Upper lobe of right lung (tissue), 1 donor: ENCODE measurements around the gene TESK1. TPM values are rescaled to one million over a fixed set of nuclear protein-coding genes. Genes with fewer than 3 reads are reported as not detected.
A peak's percentile ranks its signal among the peaks of the same experiment; 100 is the strongest.

Source experiments
- ATAC-seq: fragments of 200-7000 bp; cut with Tn5 transposase; one replicate; pipeline ENCODE4 v1.9.1; 2020; ENCODE audit warnings: mild to moderate bottlenecking, moderate library complexity
- DNase-seq: peaks from one replicate; pipeline ENCODE4 v3.0.0-alpha.2; 2020
- H3K27ac ChIP-seq: fragments of 200-600 bp; one replicate; pipeline ENCODE4 v1.8.0; 2022
- H3K27me3 ChIP-seq: fragments of 200-600 bp; one replicate; pipeline ENCODE4 v1.8.0; 2022; ENCODE audit warnings: mild to moderate bottlenecking
- H3K36me3 ChIP-seq: fragments of 200-600 bp; one replicate; pipeline ENCODE4 v1.8.0; 2022
- H3K4me1 ChIP-seq: fragments of 200-600 bp; one replicate; pipeline ENCODE4 v1.8.0; 2022
- H3K4me3 ChIP-seq: fragments of 200-600 bp; one replicate; pipeline ENCODE4 v1.8.0; 2022; ENCODE audit warnings: mild to moderate bottlenecking
- H3K9me3 ChIP-seq: fragments of 200-600 bp; one replicate; pipeline ENCODE4 v1.8.0; 2022
- CTCF ChIP-seq: fragments of 200-600 bp; IDR thresholded peaks from one replicate; pipeline ENCODE4 v1.8.0; 2022; ENCODE audit warnings: antibody characterized with exemption
- intact Hi-C: fragments of 100-400 bp; cut with DNase I; formaldehyde crosslinking; loops from one replicate; pipeline ENCODE4 v1.11.0; 2022
- total RNA-seq: library from RNA; stranded (reverse); fragmentation: NEBNext Ultra II Directional; extraction: Animal tissue kit (Norgen Biotek cat#: 25700); gene quantifications from one replicate; pipeline ENCODE4 v1.2.1, GENCODE V29; 2021
- donor health status: DM: no; HTN: yes; CAD: no; lungs with severe emphysema.

Gene TESK1
- total RNA-seq, 1 donor from 2014 or later, result 43.9 TPM

GRCh38 chr9:35559792-35560530 lies 45.1 kb upstream of the TESK1 start:
- Histone ChIP-seq H3K27ac (no peak overlapping the region), H3K4me3 (no peak overlapping the region), H3K27me3 (no peaks in the 10 kb centered on the region), H3K9me3 (no peaks in the 10 kb centered on the region), H3K4me1 (peaks cover 4% of the 10 kb centered on the region), H3K36me3 (peaks cover 59% of the 10 kb centered on the region)
- no peak for TF ChIP-seq CTCF
- no peak for DNase-seq
- no peak for ATAC-seq
- intact Hi-C loops, result no loop called here

GRCh38 chr9:35560625-35561337 lies 44.3 kb upstream of the TESK1 start:
- H3K4me3 ChIP-seq, result no peak overlapping the region
- ATAC-seq (no peak), DNase-seq (no peak)
- intact Hi-C loops, result no loop called here
- H3K36me3 ChIP-seq, result peaks cover 51% of the 10 kb centered on the region
- no peak for TF ChIP-seq CTCF
- peaks cover 4% of the 10 kb centered on the region for H3K4me1 ChIP-seq
- no peaks in the 10 kb centered on the region for H3K27me3 ChIP-seq
- no peak overlapping the region for H3K27ac ChIP-seq
- H3K9me3 ChIP-seq, result no peaks in the 10 kb centered on the region

GRCh38 chr9:35561468-35562261 lies 43.4 kb upstream of the TESK1 start:
- no peaks in the 10 kb centered on the region for H3K27me3 ChIP-seq
- DNase-seq (no peak), ATAC-seq (no peak)
- intact Hi-C loops, result no loop called here
- H3K9me3 ChIP-seq, result no peaks in the 10 kb centered on the region
- peaks cover 42% of the 10 kb centered on the region for H3K36me3 ChIP-seq
- no peak overlapping the region for H3K4me3 ChIP-seq
- H3K27ac ChIP-seq, result no peak overlapping the region
- H3K4me1 ChIP-seq, result peaks cover 4% of the 10 kb centered on the region
- TF ChIP-seq CTCF, result no peak

GRCh38 chr9:35562895-35563780 lies 41.9 kb upstream of the TESK1 start:
- no peak for ATAC-seq
- H3K4me1 ChIP-seq, result peaks cover 4% of the 10 kb centered on the region
- peak overlapping the region; percentile 11 for H3K27ac ChIP-seq
- no peak for TF ChIP-seq CTCF
- DNase-seq, result no peak
- H3K36me3 ChIP-seq, result peaks cover 28% of the 10 kb centered on the region
- intact Hi-C loops, result no loop called here
- H3K27me3 ChIP-seq, result no peaks in the 10 kb centered on the region
- H3K9me3 ChIP-seq, result no peaks in the 10 kb centered on the region
- H3K4me3 ChIP-seq, result no peak overlapping the region

- DNase-seq (peak; percentile 66), ATAC-seq (peak; percentile 66)
- peaks cover 4% of the 10 kb centered on the region for H3K4me1 ChIP-seq
- H3K27ac ChIP-seq, result peak overlapping the region; percentile 11
- no peaks in the 10 kb centered on the region for H3K27me3 ChIP-seq
- intact Hi-C loops, result no loop called here
- H3K9me3 ChIP-seq, result no peaks in the 10 kb centered on the region
- H3K36me3 ChIP-seq, result peaks cover 21% of the 10 kb centered on the region
- TF ChIP-seq CTCF, result no peak
- H3K4me3 ChIP-seq, result no peak overlapping the region
These were observed 41.3 kb upstream of the TESK1 start for GRCh38 chr9:35563791-35564197.
